ENCODE measurements around the gene RNF213. TPM values are rescaled to one million over a fixed set of nuclear protein-coding genes. Genes with fewer than 3 reads are reported as not detected.

RNF213 gene
- total and polyA plus RNA-seq, 9 donors, result 21.5 to 89.1 (median 50.8) TPM

DNA sequence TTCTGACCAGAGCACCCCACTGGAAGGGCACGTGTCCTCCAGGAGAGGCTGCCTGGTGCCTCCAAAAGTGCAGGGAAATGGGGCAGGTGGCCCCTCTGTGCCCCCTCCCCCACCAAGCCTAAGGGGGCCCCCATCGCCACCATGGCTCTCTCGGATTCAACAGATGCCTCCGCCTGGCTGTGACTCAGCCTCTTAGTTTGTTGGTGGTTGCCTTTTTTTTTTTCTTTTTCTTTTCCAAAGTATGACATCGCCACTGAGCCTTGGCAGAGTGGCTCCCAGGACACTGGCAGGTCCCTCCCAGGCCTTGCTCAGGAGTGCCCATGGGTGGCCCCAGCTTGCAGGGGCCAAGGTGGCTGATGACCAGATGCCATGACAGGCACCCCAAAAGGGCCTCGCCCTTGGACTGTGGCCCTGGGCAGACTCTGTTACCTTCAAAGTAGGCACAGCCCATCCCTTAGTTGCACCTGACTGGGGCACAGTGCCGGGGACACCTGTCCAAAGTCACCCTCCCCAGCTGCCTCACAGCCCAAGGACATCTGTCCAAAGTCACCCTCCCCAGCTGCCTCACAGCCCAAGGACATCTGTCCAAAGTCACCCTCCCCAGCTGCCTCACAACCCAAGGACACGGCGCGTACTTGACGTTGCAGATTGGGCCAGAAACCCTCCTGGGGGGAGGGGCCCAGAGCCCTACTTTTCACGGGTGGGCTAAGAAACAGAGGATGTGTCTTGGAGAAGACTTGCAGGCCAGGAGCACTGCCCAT lies 186.2 kb downstream of the RNF213 start:
- H3K4me3 ChIP-seq, result no peak overlapping the region
- H3K4me1 ChIP-seq (ENCODE audit: insufficient read depth), result no peaks in the 10 kb centered on the region
- intact Hi-C loops (cut with DNase I), result no loop called here
- no peak overlapping the region for H3K27ac ChIP-seq
- H3K36me3 ChIP-seq, result no peaks in the 10 kb centered on the region
- no peaks in the 10 kb centered on the region for H3K9me3 ChIP-seq
- 62 to 71% (median 64%) methylated on average over 12 of the region's 12 CpGs for WGBS, 3 donors
- H3K27me3 ChIP-seq, result no peaks in the 10 kb centered on the region
- no peak for TF ChIP-seq EP300 (IDR thresholded peaks at IDR 0.05)
- TF ChIP-seq POLR2A (IDR thresholded peaks at IDR 0.05), result no peak
- TF ChIP-seq, protein P1, sequence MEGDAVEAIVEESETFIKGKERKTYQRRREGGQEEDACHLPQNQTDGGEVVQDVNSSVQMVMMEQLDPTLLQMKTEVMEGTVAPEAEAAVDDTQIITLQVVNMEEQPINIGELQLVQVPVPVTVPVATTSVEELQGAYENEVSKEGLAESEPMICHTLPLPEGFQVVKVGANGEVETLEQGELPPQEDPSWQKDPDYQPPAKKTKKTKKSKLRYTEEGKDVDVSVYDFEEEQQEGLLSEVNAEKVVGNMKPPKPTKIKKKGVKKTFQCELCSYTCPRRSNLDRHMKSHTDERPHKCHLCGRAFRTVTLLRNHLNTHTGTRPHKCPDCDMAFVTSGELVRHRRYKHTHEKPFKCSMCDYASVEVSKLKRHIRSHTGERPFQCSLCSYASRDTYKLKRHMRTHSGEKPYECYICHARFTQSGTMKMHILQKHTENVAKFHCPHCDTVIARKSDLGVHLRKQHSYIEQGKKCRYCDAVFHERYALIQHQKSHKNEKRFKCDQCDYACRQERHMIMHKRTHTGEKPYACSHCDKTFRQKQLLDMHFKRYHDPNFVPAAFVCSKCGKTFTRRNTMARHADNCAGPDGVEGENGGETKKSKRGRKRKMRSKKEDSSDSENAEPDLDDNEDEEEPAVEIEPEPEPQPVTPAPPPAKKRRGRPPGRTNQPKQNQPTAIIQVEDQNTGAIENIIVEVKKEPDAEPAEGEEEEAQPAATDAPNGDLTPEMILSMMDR (IDR thresholded peaks at IDR 0.05), result no peak
- DNase-seq, result no peak

GRCh38 chr17:80447790-80448189 lies 187.1 kb downstream of the RNF213 start:
- TF ChIP-seq, protein P1 (IDR thresholded peaks at IDR 0.05), result no peak
- TF ChIP-seq EP300 (IDR thresholded peaks at IDR 0.05) (no peak), POLR2A (IDR thresholded peaks at IDR 0.05) (no peak)
- Histone ChIP-seq H3K4me3 (no peak overlapping the region), H3K27ac (no peak overlapping the region), H3K4me1 (ENCODE audit: insufficient read depth) (no peaks in the 10 kb centered on the region), H3K36me3 (no peaks in the 10 kb centered on the region), H3K9me3 (no peaks in the 10 kb centered on the region), H3K27me3 (no peaks in the 10 kb centered on the region)
- no peak for DNase-seq
- intact Hi-C loops (cut with DNase I), result no loop called here
- 84 to 91% (median 86%) methylated on average over 4 of the region's 4 CpGs for WGBS, 3 donors

Small RNAs within 50 kb of the gene (microRNA-seq; reads per million reads assigned to microRNA genes)
- gene MIR4730, result 0 reads per million in 3 donors

Small RNAs within 50 kb of the gene (small RNA-seq; reads per million reads assigned to genes)
- gene MIR4730, result not detected

Other genes starting within 250 kb of the RNF213 start
- 10 to 100 TPM in 6 of 7 donors, 1 to 10 TPM in 1; 9.3 to 40.5 (median 29.3) TPM for gene TBC1D16, start 225.0 kb upstream of the RNF213 start, total RNA-seq
- 10 to 100 TPM in 1 of 2 donors, 1 to 10 TPM in 1; 9.9 to 11.9 TPM for gene TBC1D16, start 225.0 kb upstream of the RNF213 start, polyA plus RNA-seq
- gene CCDC40, start 224.2 kb upstream of the RNF213 start, total RNA-seq, result 10 to 100 TPM in 1 of 7 donors, 1 to 10 TPM in 6; 3.7 to 27.8 (median 6.0) TPM
- gene CCDC40, start 224.2 kb upstream of the RNF213 start, polyA plus RNA-seq, result 1 to 10 TPM; 1.5 to 6.3 TPM
- gene GAA, start 159.3 kb upstream of the RNF213 start, total RNA-seq, result 10 to 100 TPM; 17.2 to 77.3 (median 25.6) TPM
- 10 to 100 TPM in 1 of 2 donors, 1 to 10 TPM in 1; 2.4 to 25.7 TPM for gene GAA, start 159.3 kb upstream of the RNF213 start, polyA plus RNA-seq
- gene EIF4A3, start 113.7 kb upstream of the RNF213 start, total RNA-seq, result 100 to 1,000 TPM in 2 of 7 donors, 10 to 100 TPM in 5; 81.6 to 114 (median 93.6) TPM
- gene EIF4A3, start 113.7 kb upstream of the RNF213 start, polyA plus RNA-seq, result 10 to 100 TPM; 71.2 to 87.8 TPM
- 1 to 10 TPM in 1 of 7 donors, under 1 TPM in 4, not detected in 2; 0.10 to 2.3 (median 0.18) TPM for gene CARD14, start 90.8 kb upstream of the RNF213 start, total RNA-seq
- gene CARD14, start 90.8 kb upstream of the RNF213 start, polyA plus RNA-seq, result under 1 TPM in 1 of 2 donors, not detected in 1; 0.16 TPM
- gene SGSH, start 40.5 kb upstream of the RNF213 start, total RNA-seq, result 10 to 100 TPM; 10.8 to 39.9 (median 30.6) TPM
- 10 to 100 TPM; 13.0 to 23.3 TPM for gene SGSH, start 40.5 kb upstream of the RNF213 start, polyA plus RNA-seq
- gene SLC26A11, start 40.4 kb upstream of the RNF213 start, total RNA-seq, result 10 to 100 TPM; 18.4 to 30.3 (median 24.2) TPM
- 10 to 100 TPM in 1 of 2 donors, 1 to 10 TPM in 1; 8.4 to 20.0 TPM for gene SLC26A11, start 40.4 kb upstream of the RNF213 start, polyA plus RNA-seq
- gene ENDOV, start 154.3 kb downstream of the RNF213 start, total RNA-seq, result 10 to 100 TPM; 16.3 to 24.1 (median 21.3) TPM
- gene ENDOV, start 154.3 kb downstream of the RNF213 start, polyA plus RNA-seq, result 10 to 100 TPM in 1 of 2 donors, 1 to 10 TPM in 1; 8.9 to 18.0 TPM
- gene NPTX1, start 215.8 kb downstream of the RNF213 start, total RNA-seq, result 10 to 100 TPM in 1 of 7 donors, under 1 TPM in 5, not detected in 1; 0.10 to 19.8 (median 0.51) TPM
- under 1 TPM; 0.02 to 0.18 TPM for gene NPTX1, start 215.8 kb downstream of the RNF213 start, polyA plus RNA-seq